Cardiac septum (tissue), 1 donor: ENCODE measurements around the gene PLCG2. TPM values are rescaled to one million over a fixed set of nuclear protein-coding genes. Genes with fewer than 3 reads are reported as not detected.

Source experiments
- DNase-seq: peaks from one replicate; pipeline ENCODE4 v3.0.0-alpha.2; 2020; ENCODE audit warnings: low spot score
- intact Hi-C: fragments of 100-400 bp; cut with DNase I; formaldehyde crosslinking; loops from one replicate; pipeline ENCODE4 v1.14.0; 2022
- total RNA-seq: library from RNA; stranded (reverse); fragmentation: NEBNext Ultra II Directional; extraction: Animal tissue kit (Norgen Biotek cat#: 25700); gene quantifications from one replicate; pipeline ENCODE4 v1.2.1, GENCODE V29; 2021
- donor health status: DM: no; HTN: no; CAD: no.

Gene PLCG2
- total RNA-seq, 1 donor from 2014 or later = 8.5 TPM

DNA sequence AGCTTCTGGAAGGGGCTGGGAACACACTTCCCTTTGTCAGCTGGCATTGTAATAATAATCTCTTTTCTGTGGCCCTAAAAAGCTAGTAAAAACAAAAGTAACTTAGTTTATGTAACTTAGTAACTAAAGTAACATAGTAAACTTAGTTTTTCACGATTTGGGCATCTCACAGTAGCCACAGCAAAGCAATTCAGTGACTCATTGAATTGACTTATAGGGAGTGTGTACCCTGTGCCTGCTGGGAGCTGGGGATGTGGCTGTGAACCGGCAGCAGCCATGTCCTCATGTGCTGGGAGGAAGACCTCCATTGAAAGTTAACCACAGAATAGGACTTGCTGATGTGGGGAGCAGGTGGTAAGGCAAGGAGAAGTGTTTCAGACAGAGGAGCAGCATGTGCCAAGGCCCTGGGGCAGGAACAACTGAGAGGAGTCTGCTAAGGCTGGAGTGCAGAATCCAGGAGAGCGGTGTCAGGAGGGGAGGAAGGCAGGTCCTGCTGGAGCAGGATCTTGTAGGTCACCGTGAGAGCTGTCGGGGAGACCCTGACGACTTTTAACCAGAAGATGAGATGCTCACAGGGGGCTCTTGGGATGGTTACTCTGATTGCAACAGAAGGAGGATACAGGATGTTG lies 112.8 kb downstream of the PLCG2 start:
- intact Hi-C loops = loop anchor here (5.0 kb wide), 1 partner anchor 340 kb away; no protein-coding TSS in a partner anchor
- DNase-seq = no peak

GRCh38 chr16:81894592-81894991 lies 115.5 kb downstream of the PLCG2 start:
- intact Hi-C loops = loop anchor here (5.0 kb wide), 1 partner anchor 338 kb away; no protein-coding TSS in a partner anchor
- no peak for DNase-seq

- intact Hi-C loops = no loop called here
- no peak for DNase-seq
These were observed 117.8 kb downstream of the PLCG2 start for GRCh38 chr16:81896902-81897301.

GRCh38 chr16:81899601-81900000 lies 120.5 kb downstream of the PLCG2 start:
- intact Hi-C loops = no loop called here
- DNase-seq = no peak

- intact Hi-C loops = no loop called here
- DNase-seq = no peak
These were observed 120.9 kb downstream of the PLCG2 start for GRCh38 chr16:81900014-81900413.

GRCh38 chr16:81900456-81900855 lies 121.4 kb downstream of the PLCG2 start:
- intact Hi-C loops = no loop called here
- no peak for DNase-seq

GRCh38 chr16:81901484-81901883 lies 122.4 kb downstream of the PLCG2 start:
- intact Hi-C loops = no loop called here
- no peak for DNase-seq

DNA sequence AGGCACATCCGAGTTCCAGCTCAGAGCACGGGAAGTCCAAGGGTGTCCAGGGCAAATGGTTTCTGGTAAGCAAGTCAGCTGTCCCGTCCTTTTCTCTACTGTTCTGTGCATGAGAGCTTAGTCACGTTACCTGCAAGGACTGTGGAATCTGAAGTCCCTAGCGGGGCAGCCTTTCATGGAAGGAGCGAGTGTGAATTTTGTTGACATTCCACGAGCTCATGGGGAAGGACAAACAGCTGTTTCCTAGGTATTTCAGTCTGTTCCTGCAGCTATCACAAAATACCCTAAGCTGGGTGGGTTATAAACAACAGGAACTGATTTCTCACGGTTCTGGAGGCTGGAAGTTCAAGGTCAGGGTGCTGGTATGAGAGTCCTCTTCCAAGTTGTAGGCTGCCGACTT lies 122.9 kb downstream of the PLCG2 start:
- DNase-seq = no peak
- intact Hi-C loops = no loop called here

DNA sequence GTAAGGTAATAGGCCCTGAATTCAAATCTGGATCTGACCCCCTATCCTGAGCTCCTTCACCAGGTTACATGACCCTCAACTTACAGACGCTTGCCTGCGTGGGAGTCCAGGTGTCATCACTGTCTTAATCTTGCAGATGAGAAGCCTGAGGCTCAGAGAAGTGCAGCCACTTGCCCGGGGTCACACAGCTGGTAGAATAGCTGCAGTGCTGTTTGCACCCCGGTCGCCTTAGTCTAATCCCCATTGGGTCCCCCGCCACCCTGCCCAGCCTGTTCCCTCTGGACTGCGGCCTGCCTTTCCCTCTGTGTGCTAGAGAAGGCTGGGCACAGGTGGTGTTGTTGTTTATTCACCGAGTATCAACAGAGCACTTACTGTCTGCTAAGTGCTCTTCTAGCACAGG lies 125.2 kb downstream of the PLCG2 start:
- no peak for DNase-seq
- intact Hi-C loops = no loop called here

- intact Hi-C loops = no loop called here
- DNase-seq = no peak
These were observed 126.2 kb downstream of the PLCG2 start for GRCh38 chr16:81905277-81905676.

DNA sequence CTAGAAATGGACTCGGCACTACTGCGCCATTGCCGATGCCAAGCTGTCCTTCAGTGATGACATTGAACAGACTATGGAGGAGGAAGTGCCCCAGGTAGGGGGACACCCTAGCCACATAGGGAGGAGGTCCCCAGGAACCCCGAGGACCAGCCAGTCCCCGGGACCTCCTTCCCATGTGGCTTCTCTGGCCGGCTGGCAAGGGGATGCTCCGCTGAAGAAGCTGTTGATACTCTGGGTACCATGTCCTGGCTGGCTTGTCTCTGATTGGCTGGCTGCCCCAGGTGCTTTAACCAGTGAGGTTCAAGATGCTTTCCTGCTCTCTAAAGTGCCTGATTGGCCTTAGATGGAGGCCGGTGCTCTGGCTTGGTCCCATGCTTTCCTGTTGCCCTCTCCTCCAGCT lies 128.6 kb downstream of the PLCG2 start:
- DNase-seq = no peak
- intact Hi-C loops = no loop called here

GRCh38 chr16:81908466-81909262 lies 129.6 kb downstream of the PLCG2 start:
- no peak for DNase-seq
- intact Hi-C loops = no loop called here

GRCh38 chr16:81910366-81910885 lies 131.3 kb downstream of the PLCG2 start:
- intact Hi-C loops = no loop called here
- no peak for DNase-seq

- no peak for DNase-seq
- intact Hi-C loops = no loop called here
These were observed 133.3 kb downstream of the PLCG2 start for GRCh38 chr16:81912395-81912794.

DNA sequence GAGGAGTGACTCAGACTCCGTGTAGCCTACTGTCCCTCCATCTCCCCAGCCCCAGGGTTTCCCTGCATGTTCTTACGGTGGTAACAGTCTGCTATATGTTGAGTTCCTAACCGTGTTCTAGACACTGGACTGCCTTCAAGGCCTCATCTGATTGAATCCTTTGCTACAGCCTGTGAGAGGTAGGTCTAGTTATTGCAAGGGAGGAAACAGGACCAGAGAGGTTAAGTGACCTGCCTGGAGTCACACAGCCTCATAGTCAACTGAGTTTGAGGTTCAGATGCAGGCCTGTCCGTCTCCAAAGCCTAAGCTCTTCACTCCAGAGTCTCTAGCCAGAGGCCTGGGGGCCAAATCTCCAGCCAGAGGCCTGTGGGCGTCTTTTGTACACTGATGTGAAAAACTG lies 134.1 kb downstream of the PLCG2 start:
- intact Hi-C loops = no loop called here
- DNase-seq = no peak

- DNase-seq = no peak
- intact Hi-C loops = no loop called here
These were observed 138.3 kb downstream of the PLCG2 start for GRCh38 chr16:81917375-81917774.

DNA sequence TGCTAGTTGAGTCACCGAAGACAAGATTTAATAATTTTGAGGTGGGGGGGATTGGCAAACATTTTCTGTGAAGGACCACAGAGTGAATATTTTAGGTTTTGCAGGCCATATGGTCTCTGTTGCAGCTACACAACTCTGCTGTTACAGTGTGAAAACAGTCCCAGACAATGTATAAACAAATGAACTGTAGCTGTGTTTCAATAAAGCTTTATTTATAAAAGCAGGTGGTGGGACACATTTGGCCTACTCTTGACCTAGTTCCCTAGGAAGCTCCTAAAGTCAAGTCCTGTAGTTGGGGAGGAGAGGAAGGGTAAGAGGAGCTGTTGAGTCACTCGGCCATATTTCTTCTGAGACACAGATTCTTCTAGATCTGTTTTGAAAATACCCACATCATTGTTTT lies 139.8 kb downstream of the PLCG2 start:
- no peak for DNase-seq
- intact Hi-C loops = no loop called here

GRCh38 chr16:81920498-81920897 lies 141.4 kb downstream of the PLCG2 start:
- DNase-seq = no peak
- intact Hi-C loops = no loop called here

GRCh38 chr16:81921085-81921814 lies 142.2 kb downstream of the PLCG2 start:
- intact Hi-C loops = no loop called here
- DNase-seq = no peak

GRCh38 chr16:81921843-81922584 lies 142.9 kb downstream of the PLCG2 start:
- no peak for DNase-seq
- intact Hi-C loops = no loop called here
